Spleen (tissue), 11 donors: ENCODE data around the gene GKAP1. TPM values are rescaled to one million over a fixed set of nuclear protein-coding genes. Genes with fewer than 3 reads are reported as not detected.

Experiments used
- DNase-seq: peaks from one replicate; pipeline ENCODE4 v3.0.0-alpha.2; 2020
- H3K27ac ChIP-seq, 8 donors: fragments of 200-600 bp; sonication (generic) in 7 of 8; 1 replicate in 4 of 8; 2 replicates in 4 of 8; pipeline versions ENCODE4 v1.5.0 to v1.8.0; 2016 to 2021; ENCODE audit warnings: inconsistent platforms in 4 of 8, mild to moderate bottlenecking in 4 of 8, moderate library complexity in 1 of 8
- H3K27me3 ChIP-seq, 7 donors: fragments of 200-600 bp; sonication (generic) in 6 of 7; replicated peaks in 1 of 7; 1 replicate in 4 of 7; 2 replicates in 3 of 7; pipeline versions ENCODE4 v1.5.0 to v1.8.0; 2016 to 2021; ENCODE audit warnings: inconsistent platforms in 3 of 7, mild to moderate bottlenecking in 1 of 7
- H3K36me3 ChIP-seq, 6 donors: fragments of 200-600 bp; sonication (generic) in 5 of 6; 1 replicate in 4 of 6; 2 replicates in 2 of 6; pipeline versions ENCODE4 v1.5.0 to v1.8.0; 2016 to 2021; ENCODE audit warnings: inconsistent platforms in 2 of 6
- H3K4me1 ChIP-seq, 6 donors: fragments of 200-600 bp; sonication (generic) in 5 of 6; 1 replicate in 3 of 6; 2 replicates in 3 of 6; pipeline versions ENCODE4 v1.5.0 to v1.8.0; 2016 to 2021; ENCODE audit warnings: inconsistent platforms in 3 of 6
- H3K4me3 ChIP-seq, 8 donors: fragments of 200-600 bp; sonication (generic) in 7 of 8; 1 replicate in 4 of 8; 2 replicates in 4 of 8; pipeline versions ENCODE4 v1.5.0 to v1.8.0; 2016 to 2021; ENCODE audit warnings: inconsistent platforms in 4 of 8, mild to moderate bottlenecking in 4 of 8, moderate library complexity in 2 of 8
- H3K9me3 ChIP-seq, 8 donors: fragments of 200-600 bp; sonication (generic) in 7 of 8; 1 replicate in 4 of 8; 2 replicates in 4 of 8; pipeline versions ENCODE4 v1.5.0 to v1.8.0; 2016 to 2021; ENCODE audit warnings: inconsistent platforms in 4 of 8
- CTCF ChIP-seq, 11 experiments: fragments of 200-600 bp in 7 of 11; fragments of 450-650 bp in 4 of 11; sonication (generic) in 4 of 11; IDR thresholded peaks in 8 of 11; conservative IDR thresholded peaks in 3 of 11; 1 replicate in 7 of 11; 2 replicates in 4 of 11; pipeline versions ENCODE4 v1.4.0 to v1.8.0; 2016 to 2021; ENCODE audit warnings: antibody characterized with exemption in 11 of 11, inconsistent platforms in 4 of 11, mild to moderate bottlenecking in 1 of 11
- POLR2A ChIP-seq, 3 donors: fragments of 450-650 bp; IDR thresholded peaks; one replicate each; pipeline ENCODE4 v1.5.1; 2017; ENCODE audit warnings: antibody characterized with exemption in 3 of 3, mild to moderate bottlenecking in 1 of 3
- POLR2AphosphoS5 ChIP-seq, 3 donors: sonication (generic); formaldehyde crosslinking; IDR thresholded peaks; one replicate each; pipeline ENCODE4 v1.5.1; 2017; ENCODE audit warnings: antibody characterized with exemption in 3 of 3
- WGBS, 5 donors: extraction: QIAGEN DNeasy Blood & Tissue Kit in 3 of 5; methylation state at CpG; one replicate each; pipeline versions ENCODE4 v1.1.5 to v1.1.7; 2013 to 2018; 5-methylcytosine and 5-hydroxymethylcytosine counted together
- intact Hi-C: fragments of 100-400 bp; cut with DNase I; formaldehyde crosslinking; loops from one replicate; pipeline ENCODE4 v1.15.0; 2023; ENCODE audit warnings: low total_unique reads
- polyA plus RNA-seq, 3 donors: library from polyadenylated mRNA; stranded (reverse); fragments of 200-250 nt; gene quantifications; one replicate each; pipeline ENCODE4 v1.2.1, GENCODE V29; 2013
- total RNA-seq, 7 donors: library from RNA; depleted of rRNA in 3 of 7; stranded (reverse); fragments of >200 nt in 3 of 7; fragmentation: NEBNext Ultra II Directional in 4 of 7; extraction: Animal tissue kit (Norgen Biotek cat#: 25700) in 4 of 7; gene quantifications; one replicate each; pipeline versions ENCODE4 v1.1.0 to v1.2.1, GENCODE V29; 2016 to 2021
- donor health status: healthy with polysubstance abuse.
- donor health status: DM: no; HTN: no; CAD: no; lungs with moderate emphysema.
- donor health status: DM: no; HTN: no; CAD: no.
- donor health status: Bipolar disorder and iron deficiency.
- donor health status: healthy.
- donor health status: DM: no; HTN: no; CAD: no.
- donor health status: DM: yes; HTN: yes; CAD: no.

GKAP1 gene
- total and polyA plus RNA-seq, 10 donors = 3.9 to 15.8 (median 6.0) TPM

- H3K27ac ChIP-seq = no peak overlapping the region
- H3K9me3 ChIP-seq = peaks cover 0 to 18% (median 11%) of the 10 kb centered on the region in 8 donors
- intact Hi-C loops = no loop called here
- no peak overlapping the region for H3K4me3 ChIP-seq
- TF ChIP-seq POLR2A (IDR thresholded peaks at IDR 0.05) (no peak), CTCF (IDR thresholded peaks at IDR 0.05 in 8 of 11, conservative IDR thresholded peaks at IDR 0.05 in 3 of 11) (no peak), POLR2AphosphoS5 (IDR thresholded peaks at IDR 0.05) (no peak)
- H3K27me3 ChIP-seq = no peaks in the 10 kb centered on the region
- no peaks in the 10 kb centered on the region for H3K36me3 ChIP-seq
- H3K4me1 ChIP-seq = no peaks in the 10 kb centered on the region
- no peak for DNase-seq
Observed at GRCh38 chr9:83724436-83724835, 93.1 kb downstream of the GKAP1 start.

GRCh38 chr9:83722726-83723495 lies 94.7 kb downstream of the GKAP1 start:
- no peak overlapping the region for H3K27ac ChIP-seq
- H3K4me1 ChIP-seq = no peaks in the 10 kb centered on the region
- no peaks in the 10 kb centered on the region for H3K27me3 ChIP-seq
- intact Hi-C loops = no loop called here
- no peak overlapping the region for H3K4me3 ChIP-seq
- DNase-seq = no peak
- TF ChIP-seq POLR2AphosphoS5 (IDR thresholded peaks at IDR 0.05) = no peak
- no peak for TF ChIP-seq POLR2A (IDR thresholded peaks at IDR 0.05)
- no peak for TF ChIP-seq CTCF (IDR thresholded peaks at IDR 0.05 in 8 of 11, conservative IDR thresholded peaks at IDR 0.05 in 3 of 11)
- H3K9me3 ChIP-seq = peaks cover 0 to 18% (median 11%) of the 10 kb centered on the region in 8 donors
- no peaks in the 10 kb centered on the region for H3K36me3 ChIP-seq
- 72 to 93% (median 84%) methylated on average over 2 of the region's 2 CpGs for WGBS, 5 donors

GRCh38 chr9:83721509-83721908 lies 96.1 kb downstream of the GKAP1 start:
- DNase-seq = no peak
- H3K27ac ChIP-seq = no peak overlapping the region

More at GRCh38 chr9:83721509-83721908, 96.1 kb downstream of the GKAP1 start:
- Histone ChIP-seq H3K36me3 (no peaks in the 10 kb centered on the region), H3K9me3 (peaks cover 0 to 20% (median 12%) of the 10 kb centered on the region in 8 donors), H3K4me3 (no peak overlapping the region), H3K27me3 (no peaks in the 10 kb centered on the region), H3K4me1 (no peaks in the 10 kb centered on the region)
- TF ChIP-seq POLR2A (IDR thresholded peaks at IDR 0.05) (no peak), CTCF (IDR thresholded peaks at IDR 0.05 in 8 of 11, conservative IDR thresholded peaks at IDR 0.05 in 3 of 11) (no peak), POLR2AphosphoS5 (IDR thresholded peaks at IDR 0.05) (no peak)
- intact Hi-C loops = no loop called here
